NK-92 (cell line): Measurements from ENCODE around the gene TMEM129.

Experiments used
- DNase-seq: peaks from one replicate; lab custom pipeline; 2025; ENCODE audit not compliant: unreplicated experiment; lab: John Stamatoyannopoulos, UW

Gene TMEM129

DNA sequence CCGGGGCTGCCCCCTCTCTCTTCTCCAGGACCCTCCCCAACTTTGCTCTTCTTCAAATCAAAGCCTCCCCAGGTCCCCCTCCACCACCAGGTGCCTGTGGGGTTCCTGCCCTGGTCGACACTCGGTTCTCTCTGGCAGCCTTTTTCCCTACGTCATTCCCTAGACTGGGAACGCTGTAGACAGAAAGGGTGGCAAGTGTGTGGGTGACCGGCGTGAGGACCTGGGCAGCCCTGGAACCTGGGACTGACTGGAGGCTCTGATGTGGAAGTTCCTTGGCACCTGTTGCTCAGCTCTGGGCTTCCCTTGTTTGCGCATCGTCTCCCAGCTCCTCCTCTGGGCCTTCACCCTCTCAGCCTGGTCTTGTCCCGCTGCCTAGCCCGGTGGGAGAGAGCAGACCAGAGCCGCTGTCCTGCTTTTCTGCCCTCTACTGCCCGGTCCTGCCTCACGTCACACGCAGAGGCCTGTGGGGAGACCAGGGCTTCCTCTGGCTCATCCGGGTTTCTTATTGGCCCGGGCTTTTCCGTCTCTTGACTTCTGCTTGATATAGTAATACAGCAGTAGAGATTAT, 1.5 kb upstream of the TMEM129 start:
- no peak for DNase-seq

DNA sequence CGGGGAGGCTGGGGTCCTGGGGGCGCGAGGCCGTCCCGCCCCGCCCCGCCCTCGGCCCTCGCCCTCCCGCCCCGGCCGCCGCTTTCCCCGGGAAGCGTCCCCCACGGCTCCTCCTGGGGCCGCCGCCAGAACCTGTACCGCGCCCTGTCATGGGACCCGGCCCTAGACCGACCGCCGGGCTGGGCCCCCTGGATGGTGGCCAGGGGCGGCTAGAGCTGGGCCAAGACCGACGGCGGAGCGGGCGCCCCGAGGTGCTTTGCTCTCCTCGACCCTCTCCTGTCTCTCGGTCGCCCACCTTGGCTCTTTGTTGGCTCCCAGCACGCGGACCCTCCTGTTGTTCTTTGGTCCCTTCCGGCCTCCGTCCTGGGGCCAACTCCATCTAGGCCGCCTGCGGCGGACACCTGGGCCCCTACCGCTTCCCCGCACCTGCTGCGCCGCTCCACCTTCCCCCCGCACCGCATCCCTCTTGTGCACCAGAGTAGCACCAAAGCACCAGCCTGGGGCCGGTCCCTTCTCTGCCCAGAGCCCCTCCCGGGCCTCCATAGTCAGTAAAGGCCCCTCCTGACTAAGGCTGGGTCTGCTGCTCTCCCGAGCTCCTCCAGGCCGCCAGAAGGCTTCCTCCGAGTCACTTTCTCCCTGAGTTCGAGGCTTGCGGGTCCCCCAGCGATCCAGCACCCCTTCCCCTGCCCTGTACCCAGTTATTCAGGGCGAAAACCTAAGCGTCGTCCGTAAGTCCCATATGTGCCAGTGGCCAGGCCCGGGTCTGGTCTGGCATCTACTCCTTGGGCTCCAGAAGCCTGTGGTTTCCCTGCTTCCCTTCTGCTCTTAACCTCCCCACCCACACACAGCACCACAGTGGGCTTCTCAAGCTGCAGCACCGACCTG, 785 bp upstream of the TMEM129 start:
- DNase-seq = no peak

DNA sequence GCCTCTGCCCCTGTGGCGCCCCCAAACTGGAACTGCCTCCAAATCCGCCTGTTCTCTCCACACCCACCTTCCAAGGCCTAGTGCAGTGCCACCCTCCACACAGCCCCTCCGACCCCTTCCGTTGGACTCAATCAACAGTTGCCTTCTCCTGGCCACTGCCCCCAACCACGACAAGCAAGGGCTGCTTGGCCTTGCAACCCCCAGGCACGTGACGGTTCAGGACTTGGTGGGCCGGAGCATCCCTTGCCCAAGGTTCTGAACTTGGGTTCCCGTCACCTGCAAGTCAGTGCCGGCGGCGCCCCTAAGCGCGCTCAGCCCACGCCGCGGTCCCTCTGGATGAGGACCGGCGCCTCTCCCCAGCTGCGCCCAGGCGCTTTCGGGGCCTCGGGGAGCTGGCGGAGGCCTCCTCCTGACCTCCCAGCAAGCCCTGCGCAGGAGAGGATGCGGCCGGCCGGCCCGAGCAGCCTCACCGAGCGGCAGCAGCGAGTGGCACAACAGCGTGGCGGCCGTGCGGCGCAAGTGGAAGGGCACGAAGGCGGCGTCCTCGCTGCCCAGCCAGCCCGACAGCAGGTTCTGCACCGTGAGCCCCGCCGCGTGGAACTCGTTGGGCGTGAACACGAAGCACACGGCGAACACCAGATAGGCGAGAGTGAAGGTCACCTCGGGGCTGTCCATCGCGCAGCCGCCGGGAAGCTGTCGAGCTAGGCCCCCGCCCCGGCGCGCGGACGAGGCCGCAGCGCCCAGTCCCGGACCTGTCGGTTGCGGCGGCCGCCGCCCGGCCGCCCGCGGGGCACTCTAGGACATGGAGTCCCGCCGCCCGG, 750 bp downstream of the TMEM129 start:
- no peak for DNase-seq

DNA sequence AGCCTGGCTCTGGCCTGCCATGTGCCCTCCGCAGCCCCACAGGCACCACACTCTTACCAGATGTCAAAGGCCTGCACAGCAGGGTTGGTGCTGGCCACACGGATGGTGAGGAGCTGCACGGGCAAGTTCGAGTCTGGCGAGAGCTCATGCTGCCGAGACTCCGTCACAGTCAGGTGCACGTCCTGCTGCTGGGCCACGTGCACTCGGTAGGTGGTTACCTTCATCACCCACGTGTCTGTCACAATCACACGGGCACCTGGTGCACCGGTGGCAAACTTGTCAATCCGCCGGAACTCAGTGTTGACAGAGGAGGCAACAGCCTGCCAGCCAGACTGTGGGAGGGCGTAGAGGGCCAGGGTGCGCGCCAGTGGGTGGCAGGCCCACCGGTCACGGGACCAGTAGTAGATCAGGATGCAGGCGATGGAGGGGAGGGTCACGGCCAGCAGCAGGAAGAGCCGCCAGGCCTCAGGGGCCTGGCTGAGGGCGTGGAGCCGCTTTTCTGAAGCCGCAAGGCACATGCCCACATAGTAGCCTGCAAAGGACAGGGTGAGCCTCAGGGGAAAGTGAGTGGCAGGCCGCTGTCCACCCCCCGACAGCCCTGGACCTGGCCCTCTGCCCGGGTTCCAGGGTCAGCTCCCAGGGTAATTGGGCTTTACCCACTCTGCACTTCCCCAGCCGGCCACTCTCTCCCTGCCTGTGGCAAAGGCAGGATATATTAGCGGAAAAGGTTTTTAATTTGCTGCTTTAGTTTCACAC, 2.9 kb downstream of the TMEM129 start:
- DNase-seq = no peak

DNA sequence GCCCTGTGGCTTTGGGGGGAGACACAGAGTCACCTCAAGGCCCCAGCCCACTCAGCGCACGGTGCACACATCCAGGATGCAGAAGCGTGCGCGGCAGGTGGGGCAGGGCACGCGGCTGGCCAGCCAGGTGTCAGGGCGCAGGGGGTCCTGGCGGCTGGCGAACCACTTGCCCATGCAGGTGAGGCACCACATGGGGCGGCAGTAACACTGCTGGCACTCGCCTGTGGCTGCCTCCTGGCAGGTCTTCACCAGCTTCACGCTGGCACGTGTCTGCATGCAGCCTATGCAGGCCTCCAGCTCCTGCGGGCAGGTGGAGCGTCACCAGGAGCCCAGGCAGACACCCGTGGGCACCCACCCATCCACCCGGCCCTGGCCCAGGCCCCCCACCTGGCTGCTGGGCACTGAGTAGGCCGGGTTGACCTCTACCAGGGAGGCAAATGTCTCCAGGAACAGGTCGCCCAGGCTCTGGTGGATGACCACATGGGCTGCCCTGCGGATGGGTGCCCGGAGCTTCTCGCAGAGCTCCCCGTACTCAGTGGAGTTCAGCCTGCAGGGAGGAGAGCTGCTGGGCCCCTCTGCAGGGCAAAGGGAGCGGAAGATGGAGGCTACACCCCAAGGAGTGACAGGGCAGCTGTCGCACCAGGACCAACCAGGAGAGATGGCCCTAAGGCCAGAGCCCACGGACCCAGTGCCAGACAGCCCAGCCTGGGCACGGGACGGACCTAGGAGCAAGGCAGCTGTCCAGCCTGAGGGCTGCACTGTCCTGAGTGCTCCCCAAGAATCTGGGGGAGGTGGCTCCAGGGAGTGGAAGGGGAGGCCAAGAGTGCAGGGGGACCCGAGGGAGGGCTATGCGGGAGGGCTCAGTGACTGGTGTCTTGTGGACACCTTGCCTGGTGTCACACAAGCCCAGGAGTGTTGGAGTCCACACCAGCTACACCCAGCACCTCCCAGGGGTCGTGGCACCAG, 3.7 kb downstream of the TMEM129 start:
- DNase-seq = no peak

DNA sequence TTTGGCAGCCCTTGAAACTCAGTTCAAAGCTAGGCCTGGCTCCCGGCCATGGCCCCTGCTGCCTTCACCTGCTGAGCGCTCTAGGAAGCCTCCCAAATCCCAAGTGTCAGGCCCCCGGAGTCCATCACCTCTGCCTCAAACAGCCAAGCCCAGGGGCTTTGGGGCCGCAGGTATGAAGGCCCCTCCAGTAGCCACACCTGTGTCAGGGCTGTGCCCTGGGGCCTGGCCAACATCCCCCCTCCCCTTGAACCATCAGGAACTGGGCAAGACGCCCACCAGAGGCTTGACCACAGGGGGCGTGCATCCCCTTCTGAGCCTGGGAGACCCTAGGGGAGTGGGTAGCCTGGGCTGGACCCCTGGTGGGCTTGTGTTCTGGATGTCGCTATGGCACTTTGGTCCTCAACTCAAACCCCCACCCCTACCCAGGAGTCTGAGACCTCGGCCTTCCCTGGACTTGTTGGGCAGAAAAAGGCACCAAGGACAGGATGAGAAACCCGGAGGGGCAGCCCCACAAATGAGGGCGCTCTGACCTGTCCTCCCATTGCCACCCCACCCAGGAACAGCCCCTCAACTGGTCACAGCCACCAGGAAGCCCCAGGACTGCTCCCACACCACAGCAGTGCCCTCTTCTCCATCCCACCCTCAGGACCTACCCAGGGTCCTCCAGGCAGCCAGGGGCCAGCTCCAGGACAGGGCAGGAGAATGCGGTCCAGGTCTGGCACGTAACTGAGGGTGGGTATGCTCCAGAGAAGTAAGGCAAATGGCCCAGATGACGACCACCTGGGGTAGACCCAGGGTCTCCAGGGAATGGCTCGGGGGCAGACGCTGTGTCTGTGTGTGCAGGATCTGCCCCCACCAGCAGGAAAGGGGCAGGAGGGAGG, 4.8 kb downstream of the TMEM129 start:
- DNase-seq = no peak

DNA sequence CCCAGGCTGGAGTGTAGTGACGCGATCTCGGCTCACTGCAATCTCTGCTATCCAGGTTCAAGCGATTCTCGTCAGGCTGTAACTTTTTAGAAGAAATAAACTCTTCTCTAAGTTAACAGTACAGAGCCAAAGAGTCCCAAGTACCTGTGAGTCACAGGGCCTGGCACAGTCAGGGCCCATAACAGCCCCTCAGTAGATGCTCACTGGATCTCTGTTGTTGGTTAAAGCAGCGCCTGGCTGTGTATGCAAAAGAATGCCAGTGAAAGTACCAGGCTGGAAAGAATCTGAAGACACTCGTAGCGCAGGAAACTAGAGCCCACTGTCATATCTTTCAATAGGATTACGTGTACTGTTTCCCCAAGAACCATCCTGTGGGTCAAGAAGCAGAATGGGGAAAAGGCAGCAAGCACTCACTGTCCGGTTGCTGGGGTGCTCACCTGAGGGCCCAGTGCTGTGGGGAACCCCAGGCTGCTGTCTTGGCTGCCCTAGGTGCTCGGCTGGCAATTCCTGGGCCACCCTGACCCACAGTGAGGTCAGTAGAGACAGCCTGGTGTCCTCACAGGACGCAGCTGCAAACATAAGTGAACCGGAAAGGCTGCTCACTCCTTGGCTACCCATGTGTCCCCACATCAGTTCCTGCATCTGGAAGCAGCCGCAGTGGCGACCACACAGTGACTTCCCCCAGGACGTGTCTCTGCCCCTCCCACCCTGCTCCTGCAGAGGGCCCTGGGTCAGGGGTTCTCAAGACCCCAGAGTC, 5.9 kb downstream of the TMEM129 start:
- no peak for DNase-seq

DNA sequence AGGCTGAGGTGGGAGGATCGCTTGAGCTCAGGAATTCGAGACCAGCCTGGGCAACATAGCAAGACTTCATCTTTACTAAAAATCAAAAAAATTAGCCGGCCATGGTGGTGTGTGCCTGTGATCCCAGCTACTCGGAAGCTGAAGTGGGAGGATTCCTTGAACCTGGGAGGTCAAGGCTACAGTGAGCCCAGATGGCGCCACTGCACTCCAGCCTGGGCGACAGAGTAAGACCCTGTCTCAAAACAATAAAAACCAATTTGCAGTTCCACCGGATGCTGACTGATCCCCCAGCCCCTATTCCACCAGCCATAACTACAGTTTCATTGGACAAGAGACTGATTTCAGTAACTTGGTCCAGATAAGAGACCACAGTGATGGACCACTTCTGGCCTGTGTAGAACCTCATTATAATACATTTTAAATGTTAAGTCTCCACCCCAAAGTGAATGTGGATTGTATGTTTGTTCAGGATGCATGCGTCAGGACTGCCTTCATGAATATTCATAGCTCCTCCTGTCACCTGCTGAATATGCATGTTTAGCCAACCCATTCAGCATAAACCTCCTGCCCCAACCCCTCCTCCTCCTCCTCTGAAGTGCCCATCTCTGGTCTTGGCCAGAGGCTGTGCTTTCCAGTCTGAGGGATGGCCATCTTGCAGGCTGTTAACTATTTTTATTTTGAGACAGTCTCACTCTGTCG, 6.7 kb downstream of the TMEM129 start:
- no peak for DNase-seq

DNA sequence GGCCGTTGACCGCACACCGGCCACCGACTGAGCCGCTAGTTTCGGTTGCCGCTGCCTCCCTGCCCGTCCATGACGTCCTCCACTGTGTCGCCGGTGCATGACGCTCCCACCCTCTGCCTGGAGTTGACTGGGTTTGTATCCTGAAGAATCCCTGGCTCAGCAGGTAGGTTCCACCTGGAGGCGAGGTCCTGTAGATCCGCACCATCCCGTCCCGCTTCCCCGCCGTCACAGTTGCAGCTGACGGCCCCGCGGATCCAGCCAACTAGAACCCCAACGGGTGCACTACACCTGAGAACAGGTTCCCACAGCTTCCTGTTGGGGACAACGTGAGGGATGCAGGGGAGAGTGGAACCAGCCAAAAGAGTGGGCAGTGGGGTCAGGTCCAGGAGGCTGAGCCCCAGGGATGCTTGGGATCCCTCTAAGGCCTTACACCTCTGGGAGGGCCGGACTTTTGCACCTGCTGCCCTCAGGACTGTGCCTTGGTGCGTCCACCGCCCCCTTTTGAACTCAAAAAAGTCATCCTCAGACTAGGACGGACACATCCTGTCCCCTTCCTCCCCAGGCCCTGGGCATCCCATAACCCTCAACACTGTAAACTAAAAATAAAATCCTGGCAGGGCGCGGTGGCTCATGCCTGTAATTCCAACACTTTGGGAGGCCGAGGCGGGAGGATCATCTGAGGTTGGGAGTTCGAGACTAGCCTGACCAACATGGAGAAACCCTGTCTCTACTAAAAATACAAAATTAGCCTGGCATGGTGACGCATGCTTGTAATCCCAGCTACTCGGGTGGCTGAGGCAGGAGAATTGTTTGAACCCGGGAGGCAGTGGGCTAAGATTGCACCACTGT, 7.9 kb downstream of the TMEM129 start:
- DNase-seq = no peak

DNA sequence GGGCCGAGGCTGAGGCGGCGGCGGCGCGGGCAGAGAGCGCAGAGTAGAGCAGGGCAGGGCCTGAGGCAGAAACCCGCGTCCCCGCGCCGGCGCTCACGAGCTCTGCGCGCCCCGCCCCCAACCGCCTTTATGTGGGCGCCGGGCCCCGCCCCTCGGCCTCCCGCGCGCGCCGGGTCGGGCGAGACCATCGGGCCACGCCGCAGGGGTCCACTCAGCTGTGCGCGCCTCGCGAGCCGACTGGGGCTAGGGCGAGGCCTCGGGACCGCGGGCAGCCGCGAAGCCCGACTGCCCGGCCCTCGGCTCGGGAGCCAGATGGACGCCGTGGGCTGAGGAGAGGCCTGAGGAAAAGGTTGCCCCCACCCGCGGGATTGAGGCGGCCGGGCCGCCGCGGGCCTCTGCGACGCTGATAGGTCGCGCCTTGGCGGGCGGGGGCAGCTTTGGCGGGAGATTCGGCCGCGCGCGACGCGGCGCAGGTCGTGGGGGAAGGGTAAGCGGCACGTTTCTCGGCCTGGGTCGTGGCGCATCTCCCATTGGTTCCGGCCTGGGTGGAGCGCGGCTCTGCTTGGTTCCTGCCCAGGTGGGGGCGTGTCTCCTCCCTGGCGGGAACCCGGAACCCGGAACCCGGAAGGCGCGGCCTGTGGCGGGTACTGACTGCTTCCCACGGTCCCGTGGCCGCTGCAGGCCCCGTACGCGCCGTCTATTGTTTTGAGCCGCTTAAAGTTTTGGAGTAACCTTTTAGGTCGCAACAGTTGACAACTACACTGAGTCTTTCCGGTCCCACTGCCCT, 8.7 kb downstream of the TMEM129 start, which contains the start of gene SLBP:
Gene SLBP, minus strand, starts transcription at position 104 of the 787 bp plus-strand sequence. CDS start 131 bp downstream, outside the sequence.
- peak; percentile 90 for DNase-seq

DNA sequence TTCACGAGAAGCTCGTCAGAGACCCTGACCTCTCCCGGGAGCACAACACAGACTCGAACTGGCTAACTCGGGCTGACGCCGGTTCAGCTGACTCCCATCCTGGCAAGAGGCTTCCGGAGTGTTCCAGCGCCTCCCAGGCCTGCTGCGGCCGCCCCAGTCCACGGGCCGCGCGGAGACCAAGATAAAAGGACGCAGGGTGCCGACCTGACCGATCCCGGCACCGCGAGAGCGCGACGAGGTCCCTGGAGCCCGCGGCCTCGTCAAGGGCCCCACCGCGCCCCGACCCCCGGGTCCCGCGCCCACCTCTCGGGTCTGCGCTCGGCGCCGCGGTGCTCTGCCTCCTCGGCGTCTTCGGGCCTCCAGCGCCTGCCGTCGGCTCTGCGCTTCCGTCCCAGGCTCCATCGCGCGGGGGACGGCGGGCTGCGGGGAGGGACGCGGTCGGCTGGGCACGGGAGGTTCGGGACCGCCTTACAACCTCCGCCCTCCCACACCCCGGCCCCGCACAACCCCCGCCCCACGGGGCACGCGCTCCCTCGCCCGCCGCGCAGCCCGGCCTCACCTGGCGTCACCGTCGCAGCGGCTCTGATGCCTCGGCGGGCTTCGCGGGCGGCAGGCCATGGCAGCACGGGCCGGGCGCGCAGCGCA, 9.4 kb downstream of the TMEM129 start:
- DNase-seq = no peak

DNA sequence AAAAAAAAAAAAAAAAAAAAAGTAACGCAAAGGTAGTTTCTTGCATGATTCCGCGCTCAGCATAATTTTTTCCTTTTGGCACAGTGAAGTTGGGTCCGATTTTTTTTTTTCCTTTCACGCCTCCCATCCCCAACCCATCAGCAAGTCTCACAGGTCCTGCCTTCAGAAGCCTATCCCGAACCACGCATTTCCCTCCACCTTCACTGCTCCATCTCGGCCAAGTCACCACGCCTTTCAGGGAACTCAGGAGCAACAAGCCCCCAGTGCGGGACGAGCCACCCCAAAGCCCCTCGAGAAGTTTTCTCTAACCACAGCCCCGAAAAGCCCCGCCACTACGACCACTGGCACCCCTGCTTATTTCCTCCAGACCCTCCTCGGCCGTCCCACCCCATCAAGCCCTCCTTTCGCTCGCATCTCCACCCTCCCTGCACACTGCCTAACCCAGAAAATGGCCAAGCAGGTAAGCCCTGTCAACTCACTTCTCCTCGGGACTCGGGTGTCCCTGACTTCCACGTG, 10.0 kb downstream of the TMEM129 start:
- DNase-seq = no peak

DNA sequence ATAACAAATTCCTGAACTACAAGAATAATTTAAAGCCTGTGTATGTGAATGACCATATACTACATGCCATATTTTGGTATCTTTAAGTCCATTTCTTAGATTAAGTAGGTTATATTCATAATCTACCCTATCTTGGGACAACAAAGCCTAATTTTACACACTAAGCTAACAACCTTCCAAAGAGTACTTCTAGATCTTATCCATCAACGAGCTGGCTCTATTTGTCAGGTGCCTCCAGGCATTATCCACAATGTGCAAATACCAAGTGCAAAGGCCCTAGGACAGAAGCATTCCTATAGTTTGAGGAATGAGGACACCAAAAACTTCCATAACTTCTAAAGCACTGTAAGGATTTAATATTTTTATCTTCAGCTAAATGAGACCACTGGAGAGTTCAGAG, 12.5 kb downstream of the TMEM129 start:
- no peak for DNase-seq

DNA sequence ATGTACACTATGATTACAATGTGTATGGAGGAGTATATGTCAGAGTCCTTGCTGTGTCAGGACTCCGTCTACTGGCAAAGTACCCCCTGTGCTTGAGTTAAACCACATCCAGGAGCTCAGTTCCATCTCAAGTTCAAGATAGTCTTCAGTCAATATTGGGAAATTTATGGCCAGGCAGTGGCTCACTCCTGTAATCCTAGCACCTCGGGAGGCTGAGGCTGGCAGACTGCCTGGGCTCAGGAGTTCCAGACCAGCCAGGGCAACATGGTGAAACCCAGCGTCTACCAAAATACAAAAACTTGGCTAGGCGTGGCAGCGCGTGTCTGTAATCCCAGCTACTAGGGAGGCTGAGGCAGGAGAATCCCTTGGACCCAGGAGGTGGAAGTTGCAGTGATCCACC, 14.8 kb downstream of the TMEM129 start:
- DNase-seq = no peak

DNA sequence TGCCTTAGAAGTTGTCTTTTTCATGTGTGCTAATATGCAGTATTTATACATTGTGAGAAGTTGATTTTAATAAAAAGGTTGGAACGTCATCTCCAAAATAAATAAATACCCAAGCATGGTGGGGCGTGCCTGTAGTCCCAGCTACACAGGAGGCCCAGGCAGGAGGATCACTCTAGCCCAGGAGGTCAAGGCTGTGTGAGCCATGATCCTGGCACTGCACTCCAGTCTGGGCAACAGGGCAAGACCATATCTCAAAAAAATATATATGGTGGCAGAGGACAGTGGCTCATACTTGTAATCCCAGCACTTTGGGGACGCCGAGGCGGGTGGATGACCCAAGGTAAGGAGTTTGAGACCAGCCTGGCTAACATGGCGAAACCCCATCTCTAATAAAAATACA, 15.4 kb downstream of the TMEM129 start:
- no peak for DNase-seq
